Endothelial cell (in vitro differentiated cells): Measurements from ENCODE around the gene CLMN. TPM values are rescaled to one million over a fixed set of nuclear protein-coding genes. Genes with fewer than 3 reads are reported as not detected.

Experiments used
- DNase-seq: peaks from one replicate; pipeline ENCODE4 v3.0.0; 2021; ENCODE audit warnings: low spot score
- H3K27ac Mint-ChIP-seq: one replicate; pipeline ENCODE4 v1.8.0; 2021; ENCODE audit warnings: mixed read lengths, inconsistent platforms; ENCODE audit not compliant: unreplicated experiment
- H3K27me3 Mint-ChIP-seq: one replicate; pipeline ENCODE4 v1.8.0; 2021; ENCODE audit warnings: mild to moderate bottlenecking, moderate library complexity, mixed read lengths, inconsistent platforms; ENCODE audit not compliant: unreplicated experiment
- H3K36me3 Mint-ChIP-seq: one replicate; pipeline ENCODE4 v1.8.0; 2021; ENCODE audit warnings: mild to moderate bottlenecking, low read depth, mixed read lengths, inconsistent platforms; ENCODE audit not compliant: unreplicated experiment
- H3K4me1 Mint-ChIP-seq: one replicate; pipeline ENCODE4 v1.8.0; 2021; ENCODE audit warnings: mild to moderate bottlenecking, mixed read lengths, inconsistent platforms; ENCODE audit not compliant: unreplicated experiment
- H3K4me3 Mint-ChIP-seq: one replicate; pipeline ENCODE4 v1.8.0; 2021; ENCODE audit warnings: mild to moderate bottlenecking, mixed read lengths, inconsistent platforms; ENCODE audit not compliant: unreplicated experiment
- H3K9me3 Mint-ChIP-seq: one replicate; pipeline ENCODE4 v1.8.0; 2021; ENCODE audit warnings: mixed read lengths, inconsistent platforms; ENCODE audit not compliant: unreplicated experiment
- CTCF ChIP-seq: fragments of 200-600 bp; sonication (generic); IDR thresholded peaks from one replicate; pipeline ENCODE4 v1.5.0; 2021; ENCODE audit warnings: antibody characterized with exemption; ENCODE audit not compliant: unreplicated experiment
- total RNA-seq: library from RNA; stranded (reverse); fragmentation: NEBNext Ultra II Directional; extraction: Animal tissue kit (Norgen Biotek cat#: 25700); gene quantifications from one replicate; pipeline ENCODE4 v1.2.1, GENCODE V29; 2021; ENCODE audit not compliant: unreplicated experiment

The CLMN gene
- total RNA-seq, 1 donor from 2014 or later: 0.46 TPM

- H3K4me1 Mint-ChIP-seq: no peaks in the 10 kb centered on the region
- H3K9me3 Mint-ChIP-seq: no peaks in the 10 kb centered on the region
- no peaks in the 10 kb centered on the region for H3K36me3 Mint-ChIP-seq
- DNase-seq: no peak
- peaks cover 1% of the 10 kb centered on the region for H3K27me3 Mint-ChIP-seq
- no peak overlapping the region for H3K27ac Mint-ChIP-seq
- no peak overlapping the region for H3K4me3 Mint-ChIP-seq
- TF ChIP-seq CTCF: no peak
These were observed 37.2 kb downstream of the CLMN start for GRCh38 chr14:95282354-95282985.

- DNase-seq: no peak
- Mint-ChIP-seq H3K9me3 (no peaks in the 10 kb centered on the region), H3K27ac (no peak overlapping the region), H3K27me3 (peaks cover 1% of the 10 kb centered on the region), H3K4me1 (no peaks in the 10 kb centered on the region), H3K4me3 (no peak overlapping the region), H3K36me3 (no peaks in the 10 kb centered on the region)
- TF ChIP-seq CTCF: no peak
These were observed 38.0 kb downstream of the CLMN start for GRCh38 chr14:95281560-95282176.

- Mint-ChIP-seq H3K27me3 (no peaks in the 10 kb centered on the region), H3K27ac (no peak overlapping the region), H3K4me1 (no peaks in the 10 kb centered on the region), H3K4me3 (no peak overlapping the region), H3K9me3 (no peaks in the 10 kb centered on the region), H3K36me3 (no peaks in the 10 kb centered on the region)
- no peak for DNase-seq
- no peak for TF ChIP-seq CTCF
These were observed 44.2 kb downstream of the CLMN start for GRCh38 chr14:95275494-95275893.

GRCh38 chr14:95274874-95275273, 44.8 kb downstream of the CLMN start:
- Mint-ChIP-seq H3K36me3 (no peaks in the 10 kb centered on the region), H3K27ac (no peak overlapping the region), H3K4me1 (no peaks in the 10 kb centered on the region), H3K27me3 (no peaks in the 10 kb centered on the region), H3K9me3 (no peaks in the 10 kb centered on the region), H3K4me3 (no peak overlapping the region)
- no peak for TF ChIP-seq CTCF
- DNase-seq: no peak

- H3K27me3 Mint-ChIP-seq: no peaks in the 10 kb centered on the region
- H3K27ac Mint-ChIP-seq: no peak overlapping the region
- no peak for TF ChIP-seq CTCF
- no peaks in the 10 kb centered on the region for H3K36me3 Mint-ChIP-seq
- H3K4me1 Mint-ChIP-seq: no peaks in the 10 kb centered on the region
- H3K9me3 Mint-ChIP-seq: no peaks in the 10 kb centered on the region
- no peak for DNase-seq
- no peak overlapping the region for H3K4me3 Mint-ChIP-seq
These were observed 45.4 kb downstream of the CLMN start for GRCh38 chr14:95274279-95274678.
